ENCODE data around the gene MFSD6.
"Not testable (repeated sequence)": the region's sequence is repeated elsewhere in the genome, so short reads cannot be mapped to it uniquely, and the experiment has no call there.

MFSD6 gene

GRCh38 chr2:190406805-190407204 lies 1.4 kb upstream of the MFSD6 start:
- DNase-seq = no peak

- DNase-seq = no peak
Observed at GRCh38 chr2:190407246-190407661, 901 bp upstream of the MFSD6 start.

- DNase-seq = peak; percentile 83
Observed at GRCh38 chr2:190408538-190409271, 550 bp downstream of the MFSD6 start.

- no peak for DNase-seq
Observed at GRCh38 chr2:190409616-190410015, 1.5 kb downstream of the MFSD6 start.

- no peak for DNase-seq
Observed at GRCh38 chr2:190410166-190410565, 2.0 kb downstream of the MFSD6 start.

- DNase-seq = no peak
Observed at GRCh38 chr2:190412966-190413365, 4.8 kb downstream of the MFSD6 start.

- DNase-seq = no peak
Observed at GRCh38 chr2:190413421-190413820, 5.3 kb downstream of the MFSD6 start.

- DNase-seq = no peak
Observed at GRCh38 chr2:190415251-190415650, 7.1 kb downstream of the MFSD6 start.

GRCh38 chr2:190415794-190416775 lies 7.9 kb downstream of the MFSD6 start:
- no peak for DNase-seq

- no peak for DNase-seq
Observed at GRCh38 chr2:190417045-190417842, 9.1 kb downstream of the MFSD6 start.

GRCh38 chr2:190418727-190419126 lies 10.6 kb downstream of the MFSD6 start:
- no peak for DNase-seq

GRCh38 chr2:190420801-190421200 lies 12.6 kb downstream of the MFSD6 start:
- no peak for DNase-seq

- DNase-seq = no peak
Observed at GRCh38 chr2:190425221-190425866, 17.2 kb downstream of the MFSD6 start.

- no peak for DNase-seq
Observed at GRCh38 chr2:190425883-190426658, 17.9 kb downstream of the MFSD6 start.

GRCh38 chr2:190430866-190431265 lies 22.7 kb downstream of the MFSD6 start:
- DNase-seq = not testable (repeated sequence)

- DNase-seq = no peak
Observed at GRCh38 chr2:190431907-190432306, 23.8 kb downstream of the MFSD6 start.

GRCh38 chr2:190432567-190433231 lies 24.5 kb downstream of the MFSD6 start:
- no peak for DNase-seq

- DNase-seq = no peak
Observed at GRCh38 chr2:190435031-190435670, 27.0 kb downstream of the MFSD6 start.

GRCh38 chr2:190436557-190436956 lies 28.4 kb downstream of the MFSD6 start:
- DNase-seq = no peak

GRCh38 chr2:190440113-190440512 lies 32.0 kb downstream of the MFSD6 start:
- DNase-seq = no peak

- no peak for DNase-seq
Observed at GRCh38 chr2:190441564-190441963, 33.4 kb downstream of the MFSD6 start.

Data from activated T-cell treated with anti-CD3 and anti-CD28 coated beads, Interleukin-2, amount 50 U/mL, for 1 hour (primary cell).